Endothelial cell of umbilical vein (primary cell): ENCODE data around the gene CYP46A1. TPM values are rescaled to one million over a fixed set of nuclear protein-coding genes. Genes with fewer than 3 reads are reported as not detected.

Experiments used
- BruUV-seq: library from RNA; stranded (reverse); fragments of 400-500 nt; replicated peaks from 2 replicates; lab custom pipeline; 2021; lab: Mats Ljungman, UMichigan
- CTCF ChIA-PET: fragments of 300-600, 350-600 bp; sonication (Branson Sonifier 250); formaldehyde crosslinking; loops from one replicate; lab custom pipeline; 2021; ENCODE audit warnings: antibody characterized with exemption, inconsistent platforms; lab: Charles Lee
- POLR2A ChIA-PET: fragments of 300-600, 350-600 bp; sonication (Branson Sonifier 250); formaldehyde crosslinking; loops from one replicate; lab custom pipeline; 2021; ENCODE audit warnings: antibody characterized with exemption, inconsistent platforms; lab: Charles Lee
- DNase-seq: peaks from one replicate; pipeline ENCODE4 v3.0.0-alpha.2; 2011; ENCODE audit warnings: low read depth, low spot score
- FAIRE-seq: peaks from 2 replicates; lab custom pipeline; 2011; peaks lifted over from hg19 to GRCh38; lab: Jason Lieb, UNC
- H2AFZ ChIP-seq: 2 replicates; pipeline ENCODE4 v1.6.0; 2012; ENCODE audit warnings: low read depth, low read length, control low read depth, inconsistent platforms
- H3K27ac ChIP-seq: 2 replicates; pipeline ENCODE4 v1.5.1; 2011; ENCODE audit warnings: low read depth, mild to moderate bottlenecking, control low read depth, low read length, moderate library complexity; ENCODE audit not compliant: insufficient read depth
- H3K27me3 ChIP-seq, 2 experiments: 2 replicates each; pipeline versions ENCODE4 v1.6.0 to v1.6.1; 2011; ENCODE audit warnings: low read length in 2 of 2, mixed read lengths in 1 of 2; ENCODE audit not compliant: control insufficient read depth in 2 of 2, insufficient read depth in 2 of 2
- H3K36me3 ChIP-seq, 2 experiments: 2 replicates in 1 of 2; 3 replicates in 1 of 2; pipeline ENCODE4 v1.5.1; 2011; ENCODE audit warnings: low read length in 2 of 2, mild to moderate bottlenecking in 1 of 2, moderate library complexity in 1 of 2; ENCODE audit not compliant: control insufficient read depth in 2 of 2, insufficient read depth in 2 of 2; ENCODE audit errors: extremely low read depth in 1 of 2
- H3K4me1 ChIP-seq: 3 replicates; pipeline ENCODE4 v1.5.1; 2011; ENCODE audit warnings: mild to moderate bottlenecking, low read length; ENCODE audit not compliant: control insufficient read depth, insufficient read depth; ENCODE audit errors: extremely low read depth
- H3K4me2 ChIP-seq: 2 replicates; pipeline ENCODE4 v1.6.1; 2011; ENCODE audit warnings: low read length, control low read depth, mixed read lengths; ENCODE audit not compliant: insufficient read depth
- H3K4me3 ChIP-seq, 3 experiments: fragments of 200-600 bp in 1 of 3; sonication (generic), shearing (Covaris generic) in 1 of 3; replicated peaks in 1 of 3; 2 replicates each; pipeline ENCODE4 v1.5.1; 2011 to 2016; ENCODE audit warnings: control low read depth in 3 of 3, low read length in 3 of 3, mild to moderate bottlenecking in 2 of 3, inconsistent platforms in 1 of 3, low read depth in 1 of 3, moderate library complexity in 1 of 3; ENCODE audit not compliant: insufficient read depth in 1 of 3
- H3K79me2 ChIP-seq: 2 replicates; pipeline ENCODE4 v1.6.0; 2012; ENCODE audit warnings: low read length, inconsistent platforms; ENCODE audit not compliant: control insufficient read depth, insufficient read depth
- H3K9ac ChIP-seq: replicated peaks from 2 replicates; pipeline ENCODE3; 2011; ENCODE audit warnings: low read length, control low read depth; ENCODE audit not compliant: insufficient read depth; ENCODE audit errors: extremely low read depth
- H3K9me1 ChIP-seq: replicated peaks from 3 replicates; pipeline ENCODE4 v1.6.0; 2011; ENCODE audit warnings: mild to moderate bottlenecking, low read length; ENCODE audit not compliant: control insufficient read depth, insufficient read depth; ENCODE audit errors: extremely low read depth
- H3K9me3 ChIP-seq: replicated peaks from 2 replicates; pipeline ENCODE4 v1.5.1; 2012; ENCODE audit warnings: low read length, inconsistent platforms; ENCODE audit not compliant: control insufficient read depth, insufficient read depth
- H4K20me1 ChIP-seq: replicated peaks from 2 replicates; pipeline ENCODE3; 2011; ENCODE audit warnings: mild to moderate bottlenecking, low read length; ENCODE audit not compliant: control insufficient read depth, insufficient read depth; ENCODE audit errors: extremely low read depth
- CTCF ChIP-seq, 2 donors: IDR thresholded peaks; 1 replicate in 1 of 2; 2 replicates in 1 of 2; pipeline ENCODE4 v1.5.1; 2011; ENCODE audit warnings: low read length in 2 of 2, mild to moderate bottlenecking in 2 of 2, moderate library complexity in 2 of 2, control low read depth in 1 of 2, inconsistent platforms in 1 of 2, low read depth in 1 of 2; ENCODE audit not compliant: insufficient read depth in 1 of 2; ENCODE audit errors: extremely low read depth in 1 of 2
- EZH2 ChIP-seq: IDR thresholded peaks from 2 replicates; pipeline ENCODE4 v1.6.1; 2012; ENCODE audit warnings: borderline replicate concordance, low read depth, mild to moderate bottlenecking, moderate library complexity, low read length, inconsistent platforms; ENCODE audit not compliant: severe bottlenecking
- FOS ChIP-seq: IDR thresholded peaks from 2 replicates; pipeline ENCODE4 v1.6.1; 2011; ENCODE audit warnings: mild to moderate bottlenecking, low read length, moderate library complexity, borderline replicate concordance; ENCODE audit not compliant: insufficient read depth
- GATA2 ChIP-seq: IDR thresholded peaks from 2 replicates; pipeline ENCODE4 v1.7.0; 2011; ENCODE audit warnings: low read depth, mild to moderate bottlenecking, moderate library complexity, mixed read lengths, low read length; ENCODE audit not compliant: insufficient read length, insufficient read depth
- JUN ChIP-seq: IDR thresholded peaks from 2 replicates; pipeline ENCODE4 v1.6.1; 2011; ENCODE audit warnings: borderline replicate concordance, low read depth; ENCODE audit not compliant: insufficient read length, insufficient read depth
- MAX ChIP-seq: IDR thresholded peaks from 2 replicates; pipeline ENCODE4 v1.6.1; 2011; ENCODE audit not compliant: insufficient read depth, insufficient read length
- MYC ChIP-seq: IDR thresholded peaks from one replicate; pipeline ENCODE4 v1.6.1; 2011; ENCODE audit warnings: mild to moderate bottlenecking, low read depth, low read length
- POLR2A ChIP-seq: IDR thresholded peaks from 2 replicates; pipeline ENCODE4 v1.6.1; 2012; ENCODE audit warnings: low read depth, mild to moderate bottlenecking, control low read depth, low read length
- POLR2AphosphoS5 ChIP-seq: IDR thresholded peaks from 2 replicates; pipeline ENCODE4 v1.6.1; 2012; ENCODE audit warnings: low read depth, mild to moderate bottlenecking, control low read depth, low read length, moderate library complexity; ENCODE audit not compliant: insufficient read depth
- dilution Hi-C: fragments of 300-500 bp; cut with MboI; formaldehyde crosslinking; loops from one replicate; pipeline ENCODE4 v1.15.0; 2019; ENCODE audit warnings: low sequenced_read_pairs; ENCODE audit not compliant: extremely low pct_ligation_motif_present
- intact Hi-C: fragments of 100-400 bp; cut with micrococcal nuclease; formaldehyde crosslinking; loops from one replicate; pipeline ENCODE4 v1.10.0; 2022
- polyA plus RNA-seq, 4 experiments: library from polyadenylated mRNA; depleted of rRNA in 3 of 4; stranded (reverse) in 3 of 4; unstranded in 1 of 4; fragments of >200 nt; gene quantifications; 2 replicates each; pipeline versions ENCODE4 v1.2.1 to v1.2.3, GENCODE V29; 2011 to 2012; ENCODE audit warnings: missing spikeins in 1 of 4
- total RNA-seq: library from RNA; stranded (reverse); gene quantifications from 2 replicates; pipeline ENCODE4 v1.2.3, GENCODE V29; 2021

The CYP46A1 gene
- total and polyA plus RNA-seq, 2 donors (not counting 3 experiments of a cell fraction or from before 2014, with no cell fraction given), result 0.03 to 0.24 TPM

- no peaks in the 10 kb centered on the region for H3K4me1 ChIP-seq
- POLR2A ChIA-PET, result no interaction called here
- FAIRE-seq (no peak), DNase-seq (no peak)
- CTCF ChIA-PET, result no interaction called here
- H2AFZ ChIP-seq, result no peak overlapping the region
- peaks cover 5 to 10% of the 10 kb centered on the region in 2 experiments for H3K27me3 ChIP-seq
- no TSS peak for BruUV-seq
- H3K27ac ChIP-seq, result no peak overlapping the region
- H3K36me3 ChIP-seq, result no peaks in the 10 kb centered on the region
- H3K9me3 ChIP-seq, result no peaks in the 10 kb centered on the region
- H3K4me2 ChIP-seq, result no peak overlapping the region
- intact Hi-C loops, result no loop called here
- dilution Hi-C loops, result no loop called here
- TF ChIP-seq JUN (no peak), GATA2 (no peak), POLR2AphosphoS5 (no peak), CTCF (IDR thresholded peaks at IDR 0.05; ENCODE audit: extremely low read depth in 1 of 2, insufficient read depth in 1 of 2, low read depth in 1 of 2, low read length in 2 of 2) (no peak), FOS (no peak), MYC (no peak), MAX (no peak), POLR2A (no peak), EZH2 (no peak)
- no peaks in the 10 kb centered on the region for H4K20me1 ChIP-seq
- H3K79me2 ChIP-seq, result no peaks in the 10 kb centered on the region
- no peak overlapping the region for H3K4me3 ChIP-seq
- H3K9me1 ChIP-seq, result no peaks in the 10 kb centered on the region
- H3K9ac ChIP-seq, result no peak overlapping the region
Measured at GRCh38 chr14:99651953-99652746, 31.9 kb upstream of the CYP46A1 start.
